Measurements from ENCODE around the gene SMPD3. TPM values are rescaled to one million over a fixed set of nuclear protein-coding genes. Genes with fewer than 3 reads are reported as not detected.

The SMPD3 gene
- polyA plus RNA-seq, 12 donors = 0.59 to 18.6 (median 0.85) TPM; not detected in 1

GRCh38 chr16:68404736-68405345, 43.5 kb downstream of the SMPD3 start:
- no peak for DNase-seq

GRCh38 chr16:68403704-68404103, 44.6 kb downstream of the SMPD3 start:
- no peak for DNase-seq

- no peak for DNase-seq
Measured at GRCh38 chr16:68403177-68403576, 45.1 kb downstream of the SMPD3 start.

GRCh38 chr16:68402748-68403040, 45.6 kb downstream of the SMPD3 start:
- DNase-seq = no peak

GRCh38 chr16:68401871-68402747, 46.2 kb downstream of the SMPD3 start:
- DNase-seq = no peak

GRCh38 chr16:68400924-68401460, 47.3 kb downstream of the SMPD3 start:
- DNase-seq = no peak

GRCh38 chr16:68400083-68400923, 48.0 kb downstream of the SMPD3 start:
- DNase-seq = no peak

- DNase-seq = no peak
Measured at GRCh38 chr16:68399456-68399855, 48.9 kb downstream of the SMPD3 start.

GRCh38 chr16:68397710-68398201, 50.6 kb downstream of the SMPD3 start:
- peak; percentile 11 for DNase-seq

GRCh38 chr16:68396481-68396880, 51.8 kb downstream of the SMPD3 start:
- no peak for DNase-seq

GRCh38 chr16:68395815-68396214, 52.5 kb downstream of the SMPD3 start:
- DNase-seq = no peak

GRCh38 chr16:68395167-68395786, 53.0 kb downstream of the SMPD3 start:
- no peak for DNase-seq

- no peak for DNase-seq
Measured at GRCh38 chr16:68393333-68393732, 55.0 kb downstream of the SMPD3 start.

GRCh38 chr16:68389750-68390371, 58.4 kb downstream of the SMPD3 start:
- no peak for DNase-seq

- no peak for DNase-seq
Measured at GRCh38 chr16:68389006-68389405, 59.3 kb downstream of the SMPD3 start.

GRCh38 chr16:68388124-68388523, 60.2 kb downstream of the SMPD3 start:
- no peak for DNase-seq

GRCh38 chr16:68387301-68387700, 61.0 kb downstream of the SMPD3 start:
- no peak for DNase-seq

- DNase-seq = no peak
Measured at GRCh38 chr16:68386628-68387027, 61.7 kb downstream of the SMPD3 start.

- DNase-seq = no peak
Measured at GRCh38 chr16:68385371-68385770, 62.9 kb downstream of the SMPD3 start.

- DNase-seq = no peak
Measured at GRCh38 chr16:68384288-68385161, 63.8 kb downstream of the SMPD3 start.
